HepG2 (cell line): ENCODE results near the gene TMEM131L.

ENCODE experiments used
- CHD4 ChIP-seq: fragments of 200-600 bp; sonication (generic); IDR thresholded peaks from 2 replicates; pipeline ENCODE4 v1.7.0; 2017; ENCODE audit warnings: mild to moderate bottlenecking, low read length, borderline replicate concordance
- MAFK ChIP-seq, 2 experiments: IDR thresholded peaks in 1 of 2; conservative IDR thresholded peaks in 1 of 2; 2 replicates each; pipeline ENCODE4 v1.6.1; 2011; ENCODE audit warnings: improper control_type of control experiment in 2 of 2, low read length in 2 of 2
- NR2F2 ChIP-seq: IDR thresholded peaks from 2 replicates; pipeline ENCODE4 v1.6.1; 2012; ENCODE audit warnings: low read depth, inconsistent platforms, borderline replicate concordance
- PHB2 ChIP-seq: fragments of 450-650 bp; IDR thresholded peaks from 2 replicates; pipeline ENCODE4 v1.6.1; 2018; ENCODE audit not compliant: partially characterized antibody
- POLR2A ChIP-seq, 2 experiments: IDR thresholded peaks; 2 replicates each; pipeline ENCODE4 v1.6.1; 2011; ENCODE audit warnings: low read depth in 2 of 2, low read length in 2 of 2, mild to moderate bottlenecking in 1 of 2, moderate library complexity in 1 of 2; ENCODE audit not compliant: insufficient read depth in 1 of 2
- POLR2AphosphoS5 ChIP-seq: IDR thresholded peaks from 2 replicates; pipeline ENCODE4 v1.6.1; 2012; ENCODE audit warnings: low read depth, low read length
- PRPF4 ChIP-seq: fragments of 200-400 bp; formaldehyde crosslinking; IDR thresholded peaks from 2 replicates; pipeline ENCODE4 v1.6.1; 2016; ENCODE audit warnings: low read length, low read depth; ENCODE audit not compliant: poor library complexity, severe bottlenecking
- REL ChIP-seq: sonication (generic); formaldehyde crosslinking; conservative IDR thresholded peaks from 2 replicates; pipeline ENCODE4 v1.8.0; 2022; ENCODE audit warnings: mild to moderate bottlenecking, missing genetic modification reagents, moderate library complexity
- SMAD1 ChIP-seq: sonication (generic); formaldehyde crosslinking; IDR thresholded peaks from 2 replicates; pipeline ENCODE4 v1.4.0; 2020; ENCODE audit warnings: missing genetic modification reagents, low read depth, mild to moderate bottlenecking, borderline replicate concordance
- TP53 ChIP-seq: sonication (generic); formaldehyde crosslinking; conservative IDR thresholded peaks from 2 replicates; pipeline ENCODE4 v1.4.0; 2020; ENCODE audit warnings: missing genetic modification reagents
- TF ChIP-seq, protein P1 (sequence below): sonication (generic); formaldehyde crosslinking; IDR thresholded peaks from 2 replicates; pipeline ENCODE4 v1.5.0; 2020; ENCODE audit warnings: mild to moderate bottlenecking, missing genetic modification reagents, moderate library complexity
- TF ChIP-seq, protein P2 (sequence below): IDR thresholded peaks from 2 replicates; pipeline ENCODE4 v1.6.1; 2012; ENCODE audit warnings: low read length, improper control_type of control experiment
- TF ChIP-seq, protein P3 (sequence below), 2 experiments: IDR thresholded peaks; 2 replicates each; pipeline ENCODE4 v1.6.1; 2011 to 2012; ENCODE audit warnings: low read length in 2 of 2, borderline replicate concordance in 1 of 2, low read depth in 1 of 2, mild to moderate bottlenecking in 1 of 2, moderate library complexity in 1 of 2
- TF ChIP-seq, protein P4 (sequence below): sonication (generic); formaldehyde crosslinking; IDR thresholded peaks from 2 replicates; pipeline ENCODE4 v1.4.0; 2020; ENCODE audit warnings: missing genetic modification reagents

GRCh38 chr4:153646261-153646660, 180.1 kb downstream of the TMEM131L start:
- TF ChIP-seq POLR2AphosphoS5 (no peak), MAFK (conservative IDR thresholded peaks at IDR 0.05 in 1 of 2, IDR thresholded peaks at IDR 0.05 in 1 of 2; ENCODE audit: low read length in 2 of 2) (no peak), PRPF4 (no peak), PHB2 (no peak), REL (CRISPR knock-in tag) (no peak), POLR2A (IDR thresholded peaks at IDR 0.05; ENCODE audit: insufficient read depth in 1 of 2, low read depth in 2 of 2, low read length in 2 of 2) (no peak), SMAD1 (no peak), TP53 (CRISPR knock-in tag) (no peak), CHD4 (no peak), NR2F2 (no peak)
- TF ChIP-seq, protein P1, sequence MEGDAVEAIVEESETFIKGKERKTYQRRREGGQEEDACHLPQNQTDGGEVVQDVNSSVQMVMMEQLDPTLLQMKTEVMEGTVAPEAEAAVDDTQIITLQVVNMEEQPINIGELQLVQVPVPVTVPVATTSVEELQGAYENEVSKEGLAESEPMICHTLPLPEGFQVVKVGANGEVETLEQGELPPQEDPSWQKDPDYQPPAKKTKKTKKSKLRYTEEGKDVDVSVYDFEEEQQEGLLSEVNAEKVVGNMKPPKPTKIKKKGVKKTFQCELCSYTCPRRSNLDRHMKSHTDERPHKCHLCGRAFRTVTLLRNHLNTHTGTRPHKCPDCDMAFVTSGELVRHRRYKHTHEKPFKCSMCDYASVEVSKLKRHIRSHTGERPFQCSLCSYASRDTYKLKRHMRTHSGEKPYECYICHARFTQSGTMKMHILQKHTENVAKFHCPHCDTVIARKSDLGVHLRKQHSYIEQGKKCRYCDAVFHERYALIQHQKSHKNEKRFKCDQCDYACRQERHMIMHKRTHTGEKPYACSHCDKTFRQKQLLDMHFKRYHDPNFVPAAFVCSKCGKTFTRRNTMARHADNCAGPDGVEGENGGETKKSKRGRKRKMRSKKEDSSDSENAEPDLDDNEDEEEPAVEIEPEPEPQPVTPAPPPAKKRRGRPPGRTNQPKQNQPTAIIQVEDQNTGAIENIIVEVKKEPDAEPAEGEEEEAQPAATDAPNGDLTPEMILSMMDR = no peak
- TF ChIP-seq, protein P2, sequence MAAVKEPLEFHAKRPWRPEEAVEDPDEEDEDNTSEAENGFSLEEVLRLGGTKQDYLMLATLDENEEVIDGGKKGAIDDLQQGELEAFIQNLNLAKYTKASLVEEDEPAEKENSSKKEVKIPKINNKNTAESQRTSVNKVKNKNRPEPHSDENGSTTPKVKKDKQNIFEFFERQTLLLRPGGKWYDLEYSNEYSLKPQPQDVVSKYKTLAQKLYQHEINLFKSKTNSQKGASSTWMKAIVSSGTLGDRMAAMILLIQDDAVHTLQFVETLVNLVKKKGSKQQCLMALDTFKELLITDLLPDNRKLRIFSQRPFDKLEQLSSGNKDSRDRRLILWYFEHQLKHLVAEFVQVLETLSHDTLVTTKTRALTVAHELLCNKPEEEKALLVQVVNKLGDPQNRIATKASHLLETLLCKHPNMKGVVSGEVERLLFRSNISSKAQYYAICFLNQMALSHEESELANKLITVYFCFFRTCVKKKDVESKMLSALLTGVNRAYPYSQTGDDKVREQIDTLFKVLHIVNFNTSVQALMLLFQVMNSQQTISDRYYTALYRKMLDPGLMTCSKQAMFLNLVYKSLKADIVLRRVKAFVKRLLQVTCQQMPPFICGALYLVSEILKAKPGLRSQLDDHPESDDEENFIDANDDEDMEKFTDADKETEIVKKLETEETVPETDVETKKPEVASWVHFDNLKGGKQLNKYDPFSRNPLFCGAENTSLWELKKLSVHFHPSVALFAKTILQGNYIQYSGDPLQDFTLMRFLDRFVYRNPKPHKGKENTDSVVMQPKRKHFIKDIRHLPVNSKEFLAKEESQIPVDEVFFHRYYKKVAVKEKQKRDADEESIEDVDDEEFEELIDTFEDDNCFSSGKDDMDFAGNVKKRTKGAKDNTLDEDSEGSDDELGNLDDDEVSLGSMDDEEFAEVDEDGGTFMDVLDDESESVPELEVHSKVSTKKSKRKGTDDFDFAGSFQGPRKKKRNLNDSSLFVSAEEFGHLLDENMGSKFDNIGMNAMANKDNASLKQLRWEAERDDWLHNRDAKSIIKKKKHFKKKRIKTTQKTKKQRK = no peak
- TF ChIP-seq, protein P3, sequence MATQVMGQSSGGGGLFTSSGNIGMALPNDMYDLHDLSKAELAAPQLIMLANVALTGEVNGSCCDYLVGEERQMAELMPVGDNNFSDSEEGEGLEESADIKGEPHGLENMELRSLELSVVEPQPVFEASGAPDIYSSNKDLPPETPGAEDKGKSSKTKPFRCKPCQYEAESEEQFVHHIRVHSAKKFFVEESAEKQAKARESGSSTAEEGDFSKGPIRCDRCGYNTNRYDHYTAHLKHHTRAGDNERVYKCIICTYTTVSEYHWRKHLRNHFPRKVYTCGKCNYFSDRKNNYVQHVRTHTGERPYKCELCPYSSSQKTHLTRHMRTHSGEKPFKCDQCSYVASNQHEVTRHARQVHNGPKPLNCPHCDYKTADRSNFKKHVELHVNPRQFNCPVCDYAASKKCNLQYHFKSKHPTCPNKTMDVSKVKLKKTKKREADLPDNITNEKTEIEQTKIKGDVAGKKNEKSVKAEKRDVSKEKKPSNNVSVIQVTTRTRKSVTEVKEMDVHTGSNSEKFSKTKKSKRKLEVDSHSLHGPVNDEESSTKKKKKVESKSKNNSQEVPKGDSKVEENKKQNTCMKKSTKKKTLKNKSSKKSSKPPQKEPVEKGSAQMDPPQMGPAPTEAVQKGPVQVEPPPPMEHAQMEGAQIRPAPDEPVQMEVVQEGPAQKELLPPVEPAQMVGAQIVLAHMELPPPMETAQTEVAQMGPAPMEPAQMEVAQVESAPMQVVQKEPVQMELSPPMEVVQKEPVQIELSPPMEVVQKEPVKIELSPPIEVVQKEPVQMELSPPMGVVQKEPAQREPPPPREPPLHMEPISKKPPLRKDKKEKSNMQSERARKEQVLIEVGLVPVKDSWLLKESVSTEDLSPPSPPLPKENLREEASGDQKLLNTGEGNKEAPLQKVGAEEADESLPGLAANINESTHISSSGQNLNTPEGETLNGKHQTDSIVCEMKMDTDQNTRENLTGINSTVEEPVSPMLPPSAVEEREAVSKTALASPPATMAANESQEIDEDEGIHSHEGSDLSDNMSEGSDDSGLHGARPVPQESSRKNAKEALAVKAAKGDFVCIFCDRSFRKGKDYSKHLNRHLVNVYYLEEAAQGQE (IDR thresholded peaks at IDR 0.05; ENCODE audit: borderline replicate concordance in 1 of 2, low read depth in 1 of 2, low read length in 2 of 2) = no peak
- TF ChIP-seq, protein P4, sequence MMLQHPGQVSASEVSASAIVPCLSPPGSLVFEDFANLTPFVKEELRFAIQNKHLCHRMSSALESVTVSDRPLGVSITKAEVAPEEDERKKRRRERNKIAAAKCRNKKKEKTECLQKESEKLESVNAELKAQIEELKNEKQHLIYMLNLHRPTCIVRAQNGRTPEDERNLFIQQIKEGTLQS = no peak
